Tibial artery (tissue), 4 donors: Measurements from ENCODE around the gene RDH5.
A peak's percentile ranks its signal among the peaks of the same experiment; 100 is the strongest.

Experiments
- DNase-seq, 2 donors: peaks; one replicate each; pipeline ENCODE4 v3.0.0-alpha.2; 2019
- H3K27ac ChIP-seq, 2 donors: fragments of 200-600 bp; sonication (generic) in 1 of 2; 1 replicate in 1 of 2; 2 replicates in 1 of 2; pipeline ENCODE4 v1.5.1; 2018 to 2019; ENCODE audit warnings: mild to moderate bottlenecking in 1 of 2
- H3K27me3 ChIP-seq, 2 donors: fragments of 200-600 bp; sonication (generic) in 1 of 2; one replicate each; pipeline versions ENCODE4 v1.5.1 to v1.6.0; 2016 to 2019
- H3K36me3 ChIP-seq, 3 donors: fragments of 200-600 bp; sonication (generic) in 2 of 3; one replicate each; pipeline ENCODE4 v1.5.1; 2016 to 2019; ENCODE audit warnings: mild to moderate bottlenecking in 2 of 3
- H3K4me1 ChIP-seq, 4 donors: fragments of 200-600 bp; sonication (generic) in 2 of 4; 1 replicate in 3 of 4; 2 replicates in 1 of 4; pipeline ENCODE4 v1.5.1; 2016 to 2019
- H3K4me3 ChIP-seq, 2 donors: fragments of 200-600 bp; sonication (generic) in 1 of 2; 1 replicate in 1 of 2; 2 replicates in 1 of 2; pipeline ENCODE4 v1.5.1; 2018 to 2019; ENCODE audit warnings: mild to moderate bottlenecking in 2 of 2
- H3K9me3 ChIP-seq, 3 donors: fragments of 200-600 bp; sonication (generic) in 1 of 3; one replicate each; pipeline ENCODE4 v1.5.1; 2016 to 2019
- CTCF ChIP-seq, 2 experiments: fragments of 200-600 bp in 1 of 2; fragments of 450-650 bp in 1 of 2; IDR thresholded peaks; one replicate each; pipeline ENCODE4 v1.5.1; 2017 to 2019; ENCODE audit warnings: antibody characterized with exemption in 2 of 2, mild to moderate bottlenecking in 1 of 2, moderate library complexity in 1 of 2
- intact Hi-C: fragments of 100-400 bp; cut with DNase I; formaldehyde crosslinking; loops from one replicate; pipeline ENCODE4 v1.15.0; 2023; ENCODE audit warnings: low total_unique reads

The RDH5 gene

GRCh38 chr12:55728939-55729818 lies 9.0 kb downstream of the RDH5 start, which contains the start of gene CD63:
CD63 (minus strand) TSS chr12:55729009; CDS start chr12:55728341, 668 bp downstream.
- peak within 1 kb of the TSS; percentile 98 to 99 for H3K27ac ChIP-seq
- no peaks in the 10 kb centered on the region for H3K9me3 ChIP-seq
- H3K4me3 ChIP-seq: peak within 1 kb of the TSS; percentile 92 to 97
- intact Hi-C loops: no loop called here
- peak; percentile 96 to 98 for DNase-seq
- peak in 1 of 2 experiments; percentile 4 for TF ChIP-seq CTCF (IDR thresholded peaks at IDR 0.05)
- peaks cover 24 to 32% (median 29%) of the 10 kb centered on the region in 3 donors for H3K36me3 ChIP-seq
- H3K4me1 ChIP-seq: peaks cover 0 to 50% (median 41%) of the 10 kb centered on the region in 4 donors
- H3K27me3 ChIP-seq: no peaks in the 10 kb centered on the region

DNA sequence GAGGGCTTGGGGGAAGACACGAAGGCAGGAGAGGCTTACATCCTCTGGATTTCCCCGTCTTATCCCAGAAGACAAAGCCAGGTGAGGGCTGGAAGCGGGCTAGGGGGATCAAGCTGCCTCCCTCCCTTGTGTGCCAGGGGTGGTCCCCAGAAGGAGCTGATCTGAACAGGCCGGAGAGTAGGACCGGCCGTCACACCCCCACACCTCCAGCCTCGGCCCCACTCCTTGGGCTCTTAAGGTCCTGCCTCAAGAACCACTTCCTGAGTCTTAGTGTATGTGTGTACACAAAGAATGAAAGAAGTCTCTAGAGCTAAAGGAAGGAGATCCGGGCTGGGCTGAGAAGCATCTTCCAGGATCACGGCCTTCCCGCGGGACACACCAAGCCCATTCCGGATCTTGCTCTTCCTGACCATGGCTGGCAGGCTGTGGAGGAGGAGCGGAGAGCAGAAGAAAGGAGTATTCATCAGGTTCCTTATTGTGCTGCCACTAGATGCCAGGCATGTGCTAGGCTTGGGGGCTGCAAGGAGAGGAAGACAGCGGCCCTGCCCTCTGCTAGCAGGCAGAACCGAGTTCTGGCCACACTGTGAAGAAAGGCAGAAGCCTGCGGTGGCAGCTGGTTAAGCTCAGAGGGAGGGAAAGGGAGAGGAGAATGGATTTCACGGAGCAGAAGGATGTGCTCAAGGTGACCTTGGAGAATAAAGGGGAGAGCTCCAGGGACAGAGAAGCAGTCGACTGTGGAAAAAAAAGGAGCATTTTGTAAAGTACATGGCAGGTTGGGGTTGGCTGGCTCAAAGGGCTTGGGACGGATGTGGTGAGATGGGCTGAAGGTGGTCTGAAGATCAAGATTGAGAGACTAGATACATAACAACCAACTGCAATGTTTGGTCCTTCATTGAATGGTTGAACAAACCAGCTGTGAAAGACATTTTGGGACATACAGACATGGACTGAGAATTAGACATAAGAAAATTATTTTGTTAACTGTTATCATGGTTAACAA lies 9.9 kb downstream of the RDH5 start:
- Histone ChIP-seq H3K9me3 (no peaks in the 10 kb centered on the region), H3K27ac (peak overlapping the region; percentile 98 to 99), H3K36me3 (peaks cover 19 to 23% (median 21%) of the 10 kb centered on the region in 3 donors), H3K27me3 (no peaks in the 10 kb centered on the region), H3K4me3 (peak overlapping the region; percentile 92 to 97), H3K4me1 (peaks cover 0 to 40% (median 32%) of the 10 kb centered on the region in 4 donors)
- intact Hi-C loops: no loop called here
- DNase-seq: peak; percentile 63 to 74
- no peak for TF ChIP-seq CTCF (IDR thresholded peaks at IDR 0.05)

GRCh38 chr12:55732288-55732687 lies 12.1 kb downstream of the RDH5 start:
- peaks cover 0 to 20% (median 17%) of the 10 kb centered on the region in 4 donors for H3K4me1 ChIP-seq
- peaks cover 0 to under 1% (median 0%) of the 10 kb centered on the region in 3 donors for H3K36me3 ChIP-seq
- no peak for TF ChIP-seq CTCF (IDR thresholded peaks at IDR 0.05)
- intact Hi-C loops: no loop called here
- peak in 1 of 2 donors; percentile 64 for DNase-seq
- no peak overlapping the region for H3K4me3 ChIP-seq
- no peaks in the 10 kb centered on the region for H3K27me3 ChIP-seq
- no peak overlapping the region for H3K27ac ChIP-seq
- H3K9me3 ChIP-seq: no peaks in the 10 kb centered on the region

DNA sequence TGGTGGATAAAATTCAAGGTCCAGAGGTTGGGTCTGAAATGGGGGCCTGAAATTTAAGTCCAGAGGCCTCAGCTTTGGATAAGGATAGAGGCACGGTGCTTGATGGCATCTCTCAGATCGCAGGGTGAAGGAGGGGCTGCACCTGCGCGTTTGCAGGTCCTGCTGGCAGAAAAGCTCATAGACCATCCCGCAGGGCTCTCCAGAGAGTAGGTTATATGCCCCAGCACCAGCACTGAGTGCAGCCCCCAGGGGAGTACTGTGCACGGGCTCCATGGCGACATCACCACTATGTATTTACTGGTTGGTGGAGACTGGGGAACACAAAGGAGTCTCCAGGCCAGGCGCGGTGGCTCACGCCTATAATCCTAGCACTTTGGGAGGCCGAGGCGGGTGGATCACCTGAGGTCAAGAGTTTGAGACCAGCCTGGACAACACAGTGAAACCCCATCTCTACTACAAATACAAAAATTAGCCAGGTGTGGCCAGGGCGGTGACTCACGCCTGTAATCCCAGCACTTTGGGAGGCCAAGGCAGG lies 12.9 kb downstream of the RDH5 start:
- no peak overlapping the region for H3K4me3 ChIP-seq
- intact Hi-C loops: no loop called here

More for the DNA sequence above, 12.9 kb downstream of the RDH5 start:
- no peaks in the 10 kb centered on the region for H3K9me3 ChIP-seq
- DNase-seq: peak in 1 of 2 donors; percentile 53
- H3K36me3 ChIP-seq: no peaks in the 10 kb centered on the region
- no peak overlapping the region for H3K27ac ChIP-seq
- H3K4me1 ChIP-seq: peaks cover 0 to 23% (median 18%) of the 10 kb centered on the region in 4 donors
- H3K27me3 ChIP-seq: no peaks in the 10 kb centered on the region
- TF ChIP-seq CTCF (IDR thresholded peaks at IDR 0.05): no peak
